HG03280 (cell line): ENCODE measurements around the gene TNFSF9.
"Not testable (repeated sequence)": the region's sequence is repeated elsewhere in the genome, so short reads cannot be mapped to it uniquely, and the experiment has no call there.

Experiments
- ATAC-seq: cut with Tn5 transposase; IDR thresholded peaks from one replicate; pipeline ENCODE4 v1.9.1; 2021; ENCODE audit warnings: mild to moderate bottlenecking, moderate library complexity; ENCODE audit not compliant: unreplicated experiment

The TNFSF9 gene

DNA sequence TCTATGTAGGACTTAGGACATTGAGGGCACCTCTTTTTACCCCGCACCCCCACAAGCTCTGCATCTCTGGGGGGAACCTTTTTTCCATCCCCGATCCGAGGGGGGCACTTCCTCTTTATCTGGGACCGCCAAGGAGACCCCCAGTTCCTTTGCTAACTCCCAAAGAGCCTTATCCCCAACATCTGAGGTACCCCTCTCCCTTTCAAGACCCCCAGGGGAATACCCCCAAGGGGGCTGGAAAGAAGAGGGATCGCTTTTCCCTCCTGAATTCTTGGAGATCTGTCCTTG, 1.1 kb downstream of the TNFSF9 start:
- ATAC-seq = no peak

DNA sequence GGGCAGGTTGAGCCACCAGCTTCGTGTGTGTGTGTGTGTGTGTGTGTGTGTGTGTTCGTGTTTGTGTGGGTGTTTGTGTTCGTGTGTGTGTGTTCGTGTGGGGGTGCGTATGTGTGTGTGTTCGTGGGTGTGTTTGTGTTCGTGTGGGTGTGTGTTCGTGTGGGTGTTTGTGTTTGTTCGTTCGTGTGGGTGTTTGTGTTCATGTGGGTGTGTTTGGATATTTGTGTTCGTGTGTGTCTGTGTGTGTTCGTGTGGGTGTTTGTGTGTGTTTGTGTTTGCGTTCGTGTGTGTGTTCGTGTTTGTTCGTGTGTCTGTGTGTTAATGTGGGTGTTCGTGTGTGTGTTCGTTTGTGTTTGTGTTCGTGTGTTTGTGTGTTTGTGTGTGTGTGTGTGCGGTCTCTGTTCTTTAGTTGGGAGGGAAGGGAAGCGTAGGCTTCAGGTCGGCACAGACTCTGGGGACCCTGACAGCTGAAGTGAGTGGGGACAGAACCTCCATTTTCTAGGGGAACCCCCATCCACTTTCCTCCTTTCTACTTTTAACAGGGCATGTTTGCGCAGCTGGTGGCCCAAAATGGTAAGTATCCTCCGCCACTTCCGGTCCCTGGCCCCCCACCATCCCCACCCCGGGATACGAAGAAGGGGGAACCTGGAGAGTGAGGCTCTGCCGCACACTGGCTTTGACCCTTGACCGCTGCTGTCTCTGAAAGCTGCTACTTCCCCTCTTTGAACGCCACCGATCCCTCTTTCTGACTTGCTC, 1.6 kb downstream of the TNFSF9 start:
- ATAC-seq = no peak

DNA sequence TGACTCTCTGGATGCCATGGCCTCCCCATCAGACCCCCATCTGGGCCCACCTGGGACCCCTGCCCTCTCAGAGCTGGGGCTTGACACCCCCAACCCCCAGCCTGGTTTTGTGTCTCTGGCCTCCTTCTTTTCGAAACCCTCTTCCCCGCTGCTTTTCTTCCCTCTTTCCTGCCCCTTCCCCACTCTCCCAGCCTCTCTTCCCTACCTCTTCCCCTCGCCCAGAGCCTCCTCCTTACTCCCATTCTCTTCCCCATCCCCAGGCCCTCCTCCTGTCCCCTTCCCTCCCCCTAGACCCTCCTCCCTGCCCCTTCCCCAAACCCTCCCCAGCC, 2.1 kb downstream of the TNFSF9 start:
- ATAC-seq = no peak

DNA sequence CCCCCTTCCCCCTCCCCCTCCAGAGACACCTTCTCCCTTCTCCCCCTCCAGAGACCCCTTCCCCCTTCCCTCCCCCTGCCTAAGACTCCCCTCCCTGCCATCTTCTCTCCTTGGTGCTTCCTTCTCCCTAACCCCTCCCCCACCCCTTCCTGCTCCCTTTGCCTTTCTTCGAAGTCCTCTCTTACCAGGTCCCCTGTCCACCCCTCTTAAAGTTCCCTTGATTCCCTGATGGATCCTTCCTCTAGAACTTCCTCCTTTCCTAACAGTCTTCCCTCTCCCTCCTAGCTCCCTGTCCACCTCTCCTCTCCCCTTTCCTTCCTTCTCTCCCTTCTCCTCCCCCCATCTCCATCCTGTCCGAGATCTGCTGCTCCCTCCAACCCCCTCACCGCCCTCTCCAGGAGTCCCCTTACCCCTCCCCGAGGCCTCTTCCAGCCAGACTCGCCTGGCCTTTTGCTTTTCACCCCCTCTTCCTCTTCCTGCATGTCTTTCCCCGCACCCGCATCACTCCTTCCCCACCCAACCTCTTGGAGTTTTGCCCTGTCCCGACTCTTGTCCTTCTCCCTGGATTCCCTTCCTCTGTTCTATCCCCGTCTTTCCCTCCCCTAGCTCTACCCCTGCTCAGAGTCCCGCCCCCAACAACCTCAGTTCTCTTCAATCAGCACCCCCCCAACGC, 3.1 kb downstream of the TNFSF9 start:
- no peak for ATAC-seq

DNA sequence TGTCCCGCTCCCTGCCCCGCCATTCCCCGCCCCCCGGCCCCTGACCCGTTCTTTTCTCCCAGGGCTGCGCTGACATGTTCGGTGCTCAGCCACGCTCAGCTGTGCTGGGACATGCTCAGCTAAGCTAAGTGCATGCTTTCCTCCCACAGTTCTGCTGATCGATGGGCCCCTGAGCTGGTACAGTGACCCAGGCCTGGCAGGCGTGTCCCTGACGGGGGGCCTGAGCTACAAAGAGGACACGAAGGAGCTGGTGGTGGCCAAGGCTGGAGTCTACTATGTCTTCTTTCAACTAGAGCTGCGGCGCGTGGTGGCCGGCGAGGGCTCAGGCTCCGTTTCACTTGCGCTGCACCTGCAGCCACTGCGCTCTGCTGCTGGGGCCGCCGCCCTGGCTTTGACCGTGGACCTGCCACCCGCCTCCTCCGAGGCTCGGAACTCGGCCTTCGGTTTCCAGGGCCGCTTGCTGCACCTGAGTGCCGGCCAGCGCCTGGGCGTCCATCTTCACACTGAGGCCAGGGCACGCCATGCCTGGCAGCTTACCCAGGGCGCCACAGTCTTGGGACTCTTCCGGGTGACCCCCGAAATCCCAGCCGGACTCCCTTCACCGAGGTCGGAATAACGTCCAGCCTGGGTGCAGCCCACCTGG, 3.7 kb downstream of the TNFSF9 start:
- ATAC-seq = no peak

DNA sequence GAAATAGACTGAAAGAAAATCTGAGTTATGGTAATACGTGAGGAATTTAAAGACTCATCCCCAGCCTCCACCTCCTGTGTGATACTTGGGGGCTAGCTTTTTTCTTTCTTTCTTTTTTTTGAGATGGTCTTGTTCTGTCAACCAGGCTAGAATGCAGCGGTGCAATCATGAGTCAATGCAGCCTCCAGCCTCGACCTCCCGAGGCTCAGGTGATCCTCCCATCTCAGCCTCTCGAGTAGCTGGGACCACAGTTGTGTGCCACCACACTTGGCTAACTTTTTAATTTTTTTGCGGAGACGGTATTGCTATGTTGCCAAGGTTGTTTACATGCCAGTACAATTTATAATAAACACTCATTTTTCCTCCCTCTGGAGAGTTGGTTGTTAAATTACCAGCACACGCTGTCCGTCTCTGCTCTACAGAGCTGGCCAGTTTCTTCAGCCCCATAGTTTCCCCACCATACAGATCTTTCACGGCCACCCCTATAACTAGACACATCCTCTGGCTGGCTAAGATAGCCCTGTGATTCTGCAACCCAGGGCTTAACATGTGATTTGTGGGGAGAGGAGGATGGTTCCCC, 4.8 kb downstream of the TNFSF9 start:
- no peak for ATAC-seq

DNA sequence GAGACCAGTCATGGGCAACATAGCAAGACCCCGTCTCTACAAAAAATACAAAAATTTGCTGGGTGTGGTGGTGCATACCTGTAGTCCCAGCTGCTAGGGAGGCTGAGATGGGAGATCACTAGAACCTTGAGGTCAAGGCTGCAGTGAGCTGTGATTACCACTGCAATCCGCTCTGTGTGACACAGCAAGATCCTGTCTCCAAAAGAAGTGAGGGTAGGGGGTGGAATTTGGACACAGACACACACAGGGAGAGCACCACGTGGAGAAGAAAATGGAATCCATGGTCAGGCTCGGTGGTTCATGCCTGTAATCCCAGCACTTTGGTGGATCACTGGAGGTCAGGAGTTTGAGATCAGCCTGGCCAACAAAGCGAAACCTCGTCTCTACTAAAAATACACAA, 8.7 kb downstream of the TNFSF9 start:
- no peak for ATAC-seq

DNA sequence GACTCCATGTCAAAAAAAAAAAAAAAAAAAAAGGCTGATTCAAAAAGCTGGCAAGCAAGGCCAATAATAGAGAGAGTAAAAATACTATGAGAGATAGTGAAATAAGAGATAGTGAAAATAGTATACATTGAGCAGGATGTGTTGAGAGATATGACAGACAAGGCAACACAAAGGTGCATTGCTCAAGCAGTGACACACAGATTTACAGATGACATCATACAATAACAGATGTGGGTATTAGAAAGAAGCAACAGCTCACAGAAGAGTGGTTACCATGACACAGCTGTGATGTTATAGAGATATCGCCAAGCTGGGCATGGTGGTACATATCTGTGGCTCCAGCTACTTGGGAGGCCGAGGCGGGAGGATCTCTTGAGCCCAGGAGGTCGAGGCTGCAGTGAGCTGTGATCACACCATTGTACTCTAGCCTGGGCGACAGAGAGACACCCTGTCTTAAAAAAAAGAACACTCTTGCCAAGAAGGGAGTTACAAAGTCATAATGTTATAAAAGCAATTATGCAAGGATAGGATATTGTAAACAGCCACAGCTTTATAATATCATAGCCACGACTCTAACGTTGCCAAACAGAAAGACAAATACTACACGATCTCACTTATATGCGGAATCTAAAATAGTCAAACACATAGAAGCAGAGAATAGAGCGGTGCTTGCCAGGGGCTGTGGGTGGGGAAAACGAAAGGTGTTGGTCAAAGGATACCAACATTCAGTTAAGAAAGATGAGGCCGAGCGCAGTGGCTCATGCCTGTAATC, 10.3 kb downstream of the TNFSF9 start:
- ATAC-seq = no peak

DNA sequence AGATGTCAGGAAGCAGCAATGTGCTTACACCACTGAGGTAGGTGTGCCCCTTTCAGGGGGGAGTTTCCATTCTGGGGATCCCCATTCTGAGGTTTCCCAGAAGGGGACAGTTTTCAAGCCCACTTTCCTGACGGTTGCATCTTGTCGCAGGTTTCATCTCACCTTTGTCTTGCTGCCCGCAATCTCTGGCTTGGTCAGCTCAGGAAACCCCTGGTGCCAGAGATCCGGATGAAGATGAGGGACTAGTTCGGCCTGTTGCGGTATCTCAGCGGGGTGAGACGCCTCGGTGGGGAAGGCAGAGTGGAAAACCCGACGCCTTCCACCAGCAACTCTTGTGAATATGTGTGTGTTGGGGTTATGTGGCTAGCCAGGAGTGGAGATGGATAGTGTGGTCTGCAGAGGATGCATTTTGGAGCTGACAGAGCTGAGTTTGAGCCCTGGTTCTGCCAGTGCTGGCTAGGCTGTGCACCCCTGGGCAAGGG, 13.1 kb downstream of the TNFSF9 start:
- no peak for ATAC-seq

DNA sequence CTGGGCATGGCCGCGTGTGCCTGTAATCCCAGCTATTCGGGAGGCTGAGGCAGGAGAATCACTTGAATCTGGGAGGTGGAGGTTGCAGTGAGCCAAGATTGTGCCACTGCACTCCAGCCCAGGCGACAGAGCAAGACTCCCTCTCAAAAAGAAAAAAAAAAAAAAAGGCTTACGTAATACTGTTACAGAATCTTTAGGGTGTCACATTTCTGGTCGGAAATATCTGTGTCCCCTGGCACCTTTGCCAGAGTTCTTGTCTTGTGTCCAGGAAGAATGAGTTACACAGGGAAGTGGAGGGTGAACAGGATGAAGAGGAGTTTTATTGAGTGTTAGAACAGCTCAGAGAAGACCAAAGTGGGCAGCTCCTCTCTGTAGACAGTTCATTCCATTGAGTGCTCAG, 19.9 kb downstream of the TNFSF9 start:
- ATAC-seq = not testable (repeated sequence)

DNA sequence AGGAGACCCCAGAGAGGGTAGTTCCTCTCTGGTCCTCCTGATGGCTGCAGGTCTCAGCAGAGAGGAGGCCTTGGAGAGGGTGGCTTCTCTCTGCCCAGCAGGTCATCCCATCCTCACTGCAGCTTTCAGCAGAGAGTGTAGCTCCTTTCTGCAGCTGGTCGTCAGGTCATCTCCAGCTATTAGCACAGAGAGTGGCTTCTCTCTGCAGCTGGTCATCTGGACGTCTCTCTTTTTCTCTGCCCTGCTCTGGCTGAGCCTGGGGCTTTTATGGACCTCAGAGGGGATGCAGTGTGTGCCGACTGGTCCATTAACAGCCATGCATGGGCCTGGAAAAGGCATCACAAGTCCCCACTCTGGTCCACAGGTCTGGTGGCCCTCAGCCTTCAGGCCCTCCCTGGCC, 20.3 kb downstream of the TNFSF9 start:
- ATAC-seq = no peak

DNA sequence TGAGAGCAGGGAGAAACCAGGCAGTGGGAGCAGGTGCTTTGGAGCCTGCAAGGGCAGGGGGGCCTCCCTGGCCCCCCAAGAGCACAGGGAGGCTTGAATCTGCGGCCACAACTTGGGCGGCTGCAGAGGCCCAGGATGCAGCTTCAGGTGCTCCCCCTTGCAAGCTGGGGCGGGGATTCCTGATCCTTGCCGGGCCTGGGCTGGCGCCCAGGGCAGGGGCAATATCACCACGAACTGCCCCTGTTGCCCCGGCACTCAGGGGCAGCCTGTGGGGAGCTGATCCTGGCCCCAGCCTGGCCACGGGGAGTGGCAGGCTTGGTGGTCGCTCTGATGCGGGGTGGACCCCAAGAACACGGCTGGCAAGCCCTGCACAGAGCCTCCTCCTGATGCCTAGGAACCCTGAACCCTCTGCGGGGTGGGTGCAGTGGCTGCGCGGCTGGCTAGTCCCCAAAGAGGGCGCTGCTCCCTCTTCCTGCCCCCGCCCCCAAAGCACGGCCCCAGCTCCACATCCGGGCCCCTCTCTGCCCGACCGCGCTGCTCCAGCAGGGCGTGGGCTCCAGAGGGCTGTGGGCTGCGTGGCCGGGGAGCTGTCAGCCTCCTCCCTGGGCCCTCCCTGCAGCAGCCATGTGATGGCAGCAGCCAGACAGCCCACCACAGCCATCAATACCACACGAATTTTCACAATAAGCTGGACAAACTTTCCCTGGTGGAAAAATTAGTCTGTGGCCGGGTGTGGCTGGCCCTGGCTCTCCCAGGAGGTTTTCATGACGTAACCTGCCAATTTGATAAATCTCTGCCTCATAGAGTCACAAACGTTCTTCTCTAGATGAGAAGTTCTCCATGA, 21.0 kb downstream of the TNFSF9 start:
- no peak for ATAC-seq

DNA sequence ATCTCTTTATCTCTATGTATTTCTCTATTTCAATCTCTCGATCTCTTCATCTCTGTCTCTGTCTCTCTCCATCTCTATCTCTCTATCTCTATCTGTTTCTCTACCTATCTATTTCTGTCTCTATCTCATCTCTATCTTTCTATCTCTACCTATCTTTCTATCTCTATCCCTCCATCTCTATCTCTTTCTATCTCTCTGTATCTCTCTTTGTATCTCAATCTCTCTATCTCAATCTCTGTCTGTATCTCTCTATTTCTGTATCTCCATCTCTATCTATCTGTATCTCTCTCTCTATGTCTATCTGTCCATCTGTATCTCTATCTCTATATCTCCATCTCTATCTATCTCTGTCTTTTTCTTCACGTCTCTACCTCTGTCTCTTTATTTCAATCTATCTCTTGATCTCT, 25.2 kb downstream of the TNFSF9 start:
- no peak for ATAC-seq

DNA sequence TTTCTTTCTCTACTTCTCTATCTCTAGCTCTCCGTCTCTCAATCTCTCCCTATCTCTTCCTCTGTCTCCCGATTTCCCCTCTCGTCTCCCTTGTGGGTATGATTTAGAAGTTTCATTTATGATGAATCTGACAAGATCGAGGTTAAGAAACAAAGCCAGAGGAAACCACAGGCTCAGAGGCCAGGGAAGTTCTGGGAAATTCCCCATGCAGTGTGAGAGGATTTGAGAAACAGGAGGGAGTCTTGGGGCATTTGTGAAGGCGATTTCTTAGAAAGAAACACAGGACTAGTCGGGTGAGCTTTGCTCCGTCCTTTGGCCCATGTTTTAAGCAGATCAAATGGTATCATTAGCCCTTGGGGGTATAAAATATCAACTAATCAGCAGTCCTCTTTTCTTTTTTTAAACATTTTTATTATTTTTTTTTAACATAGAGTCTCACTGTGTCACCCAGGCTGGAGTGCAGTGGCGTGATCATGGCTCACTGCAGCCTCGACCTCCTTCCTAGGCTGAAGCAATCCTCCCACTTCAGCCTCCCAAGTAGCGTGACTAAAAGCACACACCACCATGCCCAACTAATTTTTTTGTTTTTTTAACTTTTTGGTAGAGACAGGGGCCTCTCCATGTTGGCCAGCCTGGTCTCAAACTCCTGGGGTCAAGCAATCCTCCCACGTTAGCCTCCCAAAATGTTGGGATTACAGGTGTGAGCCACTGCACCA, 25.8 kb downstream of the TNFSF9 start:
- ATAC-seq = no peak

DNA sequence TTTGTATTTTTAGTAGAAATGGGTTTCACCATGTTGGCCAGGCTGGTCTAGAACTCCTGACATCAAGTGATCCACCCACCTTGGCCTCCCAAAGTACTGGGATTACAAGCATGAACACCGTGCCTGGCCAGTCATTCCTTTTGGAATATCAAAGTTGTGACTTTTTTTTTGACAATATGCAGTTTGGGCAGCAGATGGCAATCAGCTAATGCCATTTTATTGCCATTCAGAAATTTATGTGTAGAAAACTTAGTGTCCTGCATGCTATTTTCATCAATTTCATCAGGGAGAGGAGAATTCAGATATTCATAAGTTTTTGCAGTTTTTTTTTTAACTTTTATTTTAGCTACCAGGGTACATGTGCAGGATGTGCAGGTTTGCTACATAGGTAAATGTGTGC, 31.6 kb downstream of the TNFSF9 start:
- not testable (repeated sequence) for ATAC-seq

DNA sequence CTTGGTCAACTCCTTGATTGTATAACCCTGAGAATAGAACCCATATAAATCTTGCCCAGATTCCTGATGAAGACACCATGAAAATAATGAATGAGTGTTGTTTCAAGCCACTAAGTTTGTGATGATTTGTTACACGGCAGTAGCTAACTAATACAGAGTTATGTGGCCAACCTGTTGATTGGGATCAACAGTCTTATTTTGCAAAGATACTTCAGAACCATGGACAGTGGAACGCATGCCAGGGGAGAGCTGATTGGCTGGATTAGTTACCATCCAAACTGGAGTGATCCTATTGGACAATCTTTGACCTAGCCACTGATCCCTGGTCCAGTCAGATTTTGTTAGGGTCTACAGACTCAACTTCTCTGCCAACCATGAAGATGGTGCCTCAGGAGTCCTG, 33.6 kb downstream of the TNFSF9 start:
- ATAC-seq = no peak

DNA sequence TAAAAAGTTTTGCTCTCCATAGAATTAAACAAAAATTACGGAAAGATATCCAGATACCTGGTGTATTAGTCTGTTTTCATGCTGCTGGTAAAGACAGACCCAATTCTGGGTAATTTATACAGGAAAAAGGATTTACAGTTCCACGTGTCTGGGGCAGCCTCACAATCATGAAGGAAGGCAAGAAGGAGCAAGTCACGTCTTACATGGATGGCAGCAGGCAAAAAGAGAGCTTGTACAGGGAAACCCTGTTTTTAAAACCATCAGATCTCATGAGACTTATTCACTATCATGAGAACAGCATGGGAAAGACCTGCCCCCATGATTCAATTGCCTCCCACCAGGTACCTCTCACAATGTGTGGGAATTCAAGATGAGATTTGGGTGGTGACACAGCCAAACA, 35.9 kb downstream of the TNFSF9 start:
- not testable (repeated sequence) for ATAC-seq

DNA sequence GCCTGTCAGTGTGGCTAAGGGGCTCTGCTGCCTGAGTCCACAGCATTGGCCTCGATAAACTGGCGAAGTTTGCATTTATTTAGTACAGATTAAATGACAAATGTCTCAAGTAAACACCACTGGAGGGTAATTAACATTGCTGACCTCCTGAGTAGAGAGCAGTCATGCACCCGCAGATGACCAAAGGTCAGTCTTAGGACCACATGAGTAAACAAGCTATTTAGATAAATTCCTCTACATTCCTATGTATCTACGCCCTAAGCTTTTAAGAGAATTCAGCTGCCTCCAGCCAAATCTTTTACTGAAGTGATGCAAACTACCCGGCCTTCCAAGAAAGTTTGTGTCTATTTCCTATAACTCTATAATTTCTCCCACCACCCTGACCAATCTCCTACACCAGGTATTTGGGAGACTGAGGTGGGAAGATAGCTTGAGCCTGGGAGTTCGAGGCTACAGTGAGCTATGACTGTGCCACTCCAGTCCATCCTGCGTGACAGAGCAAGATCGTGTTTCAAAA, 37.2 kb downstream of the TNFSF9 start:
- ATAC-seq = no peak

DNA sequence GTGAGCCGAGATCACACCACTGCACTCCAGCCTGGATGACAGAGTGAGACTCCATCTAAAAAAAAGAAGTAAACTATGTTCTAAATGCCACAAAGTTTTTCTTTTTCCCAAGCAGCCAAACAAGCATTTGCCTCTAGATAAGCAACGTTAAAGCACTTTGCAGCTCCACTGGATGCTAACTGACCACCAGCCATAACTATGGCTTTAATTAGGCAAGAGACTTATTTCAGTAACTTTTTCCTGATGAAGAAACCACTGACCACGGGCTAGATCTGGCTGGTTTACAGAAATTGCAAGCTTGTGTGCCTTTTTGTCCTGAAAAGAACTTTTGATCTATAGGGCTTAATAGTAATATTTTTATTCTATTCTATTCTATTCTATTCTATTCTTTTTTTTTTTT, 38.0 kb downstream of the TNFSF9 start:
- ATAC-seq = no peak

DNA sequence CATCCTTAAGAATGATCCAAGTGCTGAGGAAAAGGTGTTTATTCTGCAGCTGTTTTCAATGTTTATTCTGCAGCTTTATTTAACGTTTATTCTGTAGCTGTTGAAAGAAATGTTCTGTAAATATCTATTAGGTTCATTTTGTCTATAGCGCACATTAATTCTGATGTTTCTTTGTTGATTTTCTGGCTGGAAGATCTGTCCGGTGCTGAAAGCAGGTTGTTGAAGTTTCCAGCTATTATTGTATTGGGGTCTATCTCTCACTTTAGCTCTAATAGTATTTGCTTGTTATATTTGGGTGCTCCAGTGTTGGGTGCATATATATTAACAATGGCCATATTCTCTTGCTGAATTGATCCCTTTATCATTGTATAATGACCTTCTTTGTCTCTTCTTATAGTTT, 39.9 kb downstream of the TNFSF9 start:
- no peak for ATAC-seq
